Measurements from ENCODE around the gene MYH1.

- TF ChIP-seq TEAD4 (IDR thresholded peaks at IDR 0.05) (no peak), CREB1 (IDR thresholded peaks at IDR 0.05; ENCODE audit: low read depth) (no peak), NFIC (IDR thresholded peaks at IDR 0.05) (no peak), RAD21 (IDR thresholded peaks at IDR 0.05; ENCODE audit: low read depth) (no peak), MAX (IDR thresholded peaks at IDR 0.05) (no peak), YY1 (IDR thresholded peaks at IDR 0.05; ENCODE audit: low read depth) (no peak), FOXM1 (IDR thresholded peaks at IDR 0.05; ENCODE audit: borderline replicate concordance, low read depth) (no peak), REST (IDR thresholded peaks at IDR 0.05; ENCODE audit: low read depth) (no peak)
Measured at GRCh38 chr17:10447026-10447931, 71.1 kb downstream of the MYH1 start.
